C4-2B (cell line): ENCODE results near the gene KIF5B.

Experiments
- CTCF ChIP-seq: fragments of 450-650 bp; conservative IDR thresholded peaks from 2 replicates; pipeline ENCODE4 v1.5.1; 2017; ENCODE audit warnings: mild to moderate bottlenecking
- ZFX ChIP-seq: fragments of 450-650 bp; IDR thresholded peaks from 2 replicates; pipeline ENCODE4 v1.6.1; 2017

GRCh38 chr10:32070645-32071044 lies 14.4 kb upstream of the KIF5B start:
- TF ChIP-seq CTCF, result no peak
- no peak for TF ChIP-seq ZFX
